Loucy (cell line): ENCODE data around the gene MAGEF1.

Experiments
- H2AFZ ChIP-seq: fragments of 200-600 bp; sonication (generic); 2 replicates; pipeline ENCODE4 v1.6.0; 2016; ENCODE audit warnings: antibody characterized with exemption, mild to moderate bottlenecking, low read length, moderate library complexity
- H3F3A ChIP-seq: fragments of 200-600 bp; 2 replicates; pipeline ENCODE4 v1.6.0; 2016; ENCODE audit warnings: antibody characterized with exemption, low read depth, mild to moderate bottlenecking
- H3K27me3 ChIP-seq: fragments of 200-600 bp; sonication (generic); 2 replicates; pipeline ENCODE4 v1.6.1; 2014; ENCODE audit warnings: low read length, mild to moderate bottlenecking; ENCODE audit not compliant: insufficient read depth, poor library complexity, severe bottlenecking
- H3K36me3 ChIP-seq: fragments of 200-600 bp; sonication (generic); 2 replicates; pipeline ENCODE4 v1.6.1; 2016; ENCODE audit warnings: low read length; ENCODE audit not compliant: insufficient read depth
- H3K4me1 ChIP-seq: fragments of 200-600 bp; sonication (generic); 2 replicates; pipeline ENCODE4 v1.5.1; 2014; ENCODE audit warnings: low read length, mild to moderate bottlenecking; ENCODE audit not compliant: insufficient read depth, poor library complexity, severe bottlenecking
- H3K4me2 ChIP-seq: fragments of 200-600 bp; sonication (generic); 2 replicates; pipeline ENCODE4 v1.6.0; 2014; ENCODE audit warnings: antibody characterized with exemption, low read length, low read depth, mild to moderate bottlenecking; ENCODE audit not compliant: poor library complexity, severe bottlenecking
- H3K4me3 ChIP-seq: fragments of 200-600 bp; sonication (generic); 2 replicates; pipeline ENCODE4 v1.5.1; 2014; ENCODE audit warnings: low read length, mild to moderate bottlenecking, mixed read lengths; ENCODE audit not compliant: poor library complexity, severe bottlenecking
- H3K79me2 ChIP-seq: fragments of 200-600 bp; sonication (generic); 2 replicates; pipeline ENCODE4 v1.6.1; 2014; ENCODE audit warnings: low read length; ENCODE audit not compliant: insufficient read depth
- H3K9ac ChIP-seq: fragments of 200-600 bp; sonication (generic); 2 replicates; pipeline ENCODE4 v1.6.0; 2014; ENCODE audit warnings: mild to moderate bottlenecking, low read depth, low read length, moderate library complexity; ENCODE audit not compliant: poor library complexity, severe bottlenecking
- H3K9me2 ChIP-seq: fragments of 200-600 bp; sonication (generic); replicated peaks from 2 replicates; pipeline ENCODE4 v1.6.1; 2016; ENCODE audit warnings: low read depth, low read length, mixed read lengths
- H3K9me3 ChIP-seq: fragments of 200-600 bp; sonication (generic); 2 replicates; pipeline ENCODE4 v1.6.1; 2014; ENCODE audit warnings: mild to moderate bottlenecking, antibody characterized with exemption, low read length, low read depth; ENCODE audit not compliant: insufficient read depth
- H4K20me1 ChIP-seq: fragments of 200-600 bp; sonication (generic); 2 replicates; pipeline ENCODE4 v1.6.0; 2014; ENCODE audit warnings: antibody characterized with exemption, low read length, mild to moderate bottlenecking; ENCODE audit not compliant: insufficient read depth, poor library complexity, severe bottlenecking
- CTCF ChIP-seq: fragments of 200-600 bp; sonication (generic); conservative IDR thresholded peaks from 2 replicates; pipeline ENCODE4 v1.5.1; 2014; ENCODE audit warnings: mild to moderate bottlenecking, antibody characterized with exemption, low read length
- EZH2phosphoT487 ChIP-seq: fragments of 200-600 bp; IDR thresholded peaks from 2 replicates; pipeline ENCODE4 v1.6.1; 2018; ENCODE audit warnings: antibody characterized with exemption, mild to moderate bottlenecking, moderate library complexity, borderline replicate concordance

Gene MAGEF1

GRCh38 chr3:184751204-184752040 lies 39.6 kb upstream of the MAGEF1 start:
- Histone ChIP-seq H3K9me3 (no peaks in the 10 kb centered on the region), H4K20me1 (no peaks in the 10 kb centered on the region), H3K4me3 (no peak overlapping the region), H3K27me3 (no peaks in the 10 kb centered on the region), H3K4me2 (no peak overlapping the region), H2AFZ (no peak overlapping the region), H3K9me2 (no peaks in the 10 kb centered on the region), H3F3A (no peaks in the 10 kb centered on the region), H3K9ac (no peak overlapping the region), H3K79me2 (no peaks in the 10 kb centered on the region), H3K4me1 (peaks cover 2% of the 10 kb centered on the region), H3K36me3 (no peaks in the 10 kb centered on the region)
- TF ChIP-seq EZH2phosphoT487 = no peak
- no peak for TF ChIP-seq CTCF

DNA sequence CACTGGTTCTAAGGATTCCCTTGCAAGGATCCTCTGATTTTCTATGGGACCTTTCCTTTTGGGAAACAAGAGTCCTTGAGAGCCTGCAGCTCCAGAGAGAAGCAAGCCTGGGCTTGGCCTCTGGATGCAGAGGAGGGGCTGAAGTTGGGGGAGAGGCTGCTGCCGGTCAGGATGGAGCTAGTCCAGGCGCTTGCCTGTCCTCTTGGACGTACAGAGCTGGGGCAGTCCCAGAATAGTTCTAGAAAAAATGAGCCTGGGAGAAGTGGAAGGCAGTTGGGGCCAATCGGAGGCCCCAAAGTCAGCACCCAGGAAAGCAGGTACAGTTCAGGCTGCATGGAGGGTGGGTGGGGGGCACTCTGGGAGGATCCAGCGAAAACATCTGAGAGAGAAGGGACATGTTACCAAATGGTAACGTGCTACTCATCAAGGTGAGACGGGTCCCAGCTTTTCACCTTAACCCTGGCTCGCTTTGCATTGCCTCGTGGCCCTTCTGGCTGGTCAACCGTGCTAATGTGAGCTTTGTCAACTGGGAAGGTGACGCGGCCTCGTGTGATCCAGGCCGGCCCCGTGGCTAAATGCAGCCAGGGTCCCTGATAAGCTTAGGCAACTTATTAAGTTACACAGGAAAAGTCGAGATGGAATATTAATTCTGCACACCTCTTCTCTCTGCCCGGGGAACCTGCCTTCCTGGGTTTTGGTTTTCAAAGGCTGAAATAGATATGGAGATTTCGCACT lies 38.7 kb upstream of the MAGEF1 start:
- no peaks in the 10 kb centered on the region for H4K20me1 ChIP-seq
- no peaks in the 10 kb centered on the region for H3K9me2 ChIP-seq
- no peaks in the 10 kb centered on the region for H3K4me1 ChIP-seq
- no peak for TF ChIP-seq CTCF
- TF ChIP-seq EZH2phosphoT487 = no peak
- no peaks in the 10 kb centered on the region for H3K79me2 ChIP-seq
- no peaks in the 10 kb centered on the region for H3K9me3 ChIP-seq
- no peaks in the 10 kb centered on the region for H3K36me3 ChIP-seq
- H3K4me2 ChIP-seq = no peak overlapping the region
- H3F3A ChIP-seq = no peaks in the 10 kb centered on the region
- no peak overlapping the region for H2AFZ ChIP-seq
- no peak overlapping the region for H3K4me3 ChIP-seq
- H3K27me3 ChIP-seq = no peaks in the 10 kb centered on the region
- H3K9ac ChIP-seq = no peak overlapping the region

- TF ChIP-seq CTCF (no peak), EZH2phosphoT487 (no peak)
These were observed 37.4 kb upstream of the MAGEF1 start for GRCh38 chr3:184749168-184749744.

More at GRCh38 chr3:184749168-184749744, 37.4 kb upstream of the MAGEF1 start:
- no peaks in the 10 kb centered on the region for H3F3A ChIP-seq
- H3K4me3 ChIP-seq = no peak overlapping the region
- no peak overlapping the region for H3K9ac ChIP-seq
- no peaks in the 10 kb centered on the region for H3K79me2 ChIP-seq
- no peaks in the 10 kb centered on the region for H3K9me2 ChIP-seq
- H4K20me1 ChIP-seq = no peaks in the 10 kb centered on the region
- H3K4me1 ChIP-seq = no peaks in the 10 kb centered on the region
- no peak overlapping the region for H3K4me2 ChIP-seq
- H3K27me3 ChIP-seq = no peaks in the 10 kb centered on the region
- no peaks in the 10 kb centered on the region for H3K36me3 ChIP-seq
- no peak overlapping the region for H2AFZ ChIP-seq
- H3K9me3 ChIP-seq = no peaks in the 10 kb centered on the region
